ENCODE data around the gene YPEL2.

GRCh38 chr17:59349178-59349577, 17.7 kb downstream of the YPEL2 start:
- TF ChIP-seq CTCF (IDR thresholded peaks at IDR 0.05; ENCODE audit: insufficient read depth, low read length, poor library complexity, severe bottlenecking) (no peak), EZH2phosphoT487 (conservative IDR thresholded peaks at IDR 0.05; ENCODE audit: low read length) (no peak)

Data from SU-DHL-6 (cell line).